Caki2 (cell line): Measurements from ENCODE around the gene WDR53. TPM values are rescaled to one million over a fixed set of nuclear protein-coding genes. Genes with fewer than 3 reads are reported as not detected.
A peak's percentile ranks its signal among the peaks of the same experiment; 100 is the strongest.
"Not testable (repeated sequence)": the region's sequence is repeated elsewhere in the genome, so short reads cannot be mapped to it uniquely, and the experiment has no call there.

Experiments
- DNase-seq: peaks from one replicate; pipeline ENCODE4 v3.0.0-alpha.2; 2015; ENCODE audit warnings: low read depth
- in situ Hi-C: cut with HindIII; loops from 2 replicates; pipeline ENCODE4 v1.10.0; 2016; ENCODE audit warnings: low sequenced_read_pairs, low pct_unique_long_range_greater_than_20kb, mixed read lengths
- total RNA-seq: library from RNA; depleted of rRNA; stranded (reverse); fragments of >200 nt; shearing (Covaris generic); gene quantifications from 2 replicates; pipeline ENCODE4 v1.2.3, GENCODE V29; 2014; ENCODE audit warnings: low replicate concordance; rRNA removed

The WDR53 gene
- 1.3 and 5.8 TPM in 2 replicates for total RNA-seq

- in situ Hi-C loops: no loop called here
- peak; percentile 97 for DNase-seq
These were observed at the start of gene WDR53, which contains the start of gene FBXO45 for GRCh38 chr3:196568246-196569002. Gene WDR53, minus strand, starts transcription at chr3:196568554. Its CDS starts 7,079 bp downstream, at chr3:196561475. Gene FBXO45, plus strand, starts transcription at chr3:196568660. Its CDS starts 325 bp downstream, at chr3:196568985.

- no peak for DNase-seq
- in situ Hi-C loops: no loop called here
These were observed 48.9 kb upstream of the WDR53 start for GRCh38 chr3:196617256-196617655.

DNA sequence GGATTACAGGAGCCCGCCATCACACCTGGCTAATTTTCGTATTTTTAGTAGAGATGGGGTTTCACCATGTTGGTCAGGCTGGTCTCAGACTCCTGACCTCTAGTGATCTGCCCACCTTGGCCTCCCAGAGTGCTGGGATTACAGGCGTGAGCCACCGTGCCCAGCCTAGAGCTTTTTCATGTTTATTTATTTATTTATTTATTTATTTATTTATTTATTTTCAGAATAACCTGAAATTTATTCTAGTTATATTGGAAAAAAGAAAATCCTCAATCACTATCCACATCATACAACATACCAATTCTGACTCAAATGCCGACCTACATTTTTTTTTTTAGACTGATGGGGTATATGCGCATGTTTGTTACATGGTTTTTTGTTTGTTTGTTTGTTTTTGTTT lies 46.9 kb upstream of the WDR53 start:
- in situ Hi-C loops, DNase-seq: not testable (repeated sequence)

DNA sequence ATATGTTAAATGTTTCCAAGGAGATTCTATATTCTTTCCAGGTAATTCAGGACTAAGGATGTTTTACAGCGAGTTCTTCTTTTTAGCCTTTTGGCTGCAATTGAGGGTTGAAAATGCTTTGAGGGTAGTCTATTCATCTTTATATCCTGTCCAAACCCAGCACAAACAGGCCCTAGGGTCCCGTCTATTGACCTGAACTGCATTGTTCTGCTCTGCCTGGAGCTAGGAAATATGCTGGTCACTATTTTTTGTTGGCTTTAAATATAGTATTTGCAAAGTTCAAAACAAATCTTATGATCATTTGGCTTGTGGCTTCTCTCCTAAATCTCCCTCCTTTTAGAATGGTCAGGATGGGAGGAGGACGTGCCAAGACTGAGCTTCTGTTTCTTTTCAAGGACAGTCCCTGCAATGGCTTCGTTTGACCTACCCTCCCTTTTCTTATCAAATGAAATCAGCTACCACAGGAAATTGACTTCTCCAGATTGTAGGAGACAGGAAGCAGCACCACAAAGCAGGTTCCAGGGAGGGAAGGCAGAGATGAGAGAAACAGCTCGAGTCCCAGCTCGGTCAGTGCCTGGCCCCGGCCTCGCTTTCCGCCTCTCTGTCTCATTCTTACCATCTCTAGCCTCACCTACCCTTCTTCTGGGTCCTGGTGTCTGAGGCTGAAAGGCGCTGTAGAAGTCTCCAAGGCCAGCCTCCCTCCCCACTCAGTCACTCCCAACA lies 43.6 kb upstream of the WDR53 start:
- in situ Hi-C loops: no loop called here
- no peak for DNase-seq

DNA sequence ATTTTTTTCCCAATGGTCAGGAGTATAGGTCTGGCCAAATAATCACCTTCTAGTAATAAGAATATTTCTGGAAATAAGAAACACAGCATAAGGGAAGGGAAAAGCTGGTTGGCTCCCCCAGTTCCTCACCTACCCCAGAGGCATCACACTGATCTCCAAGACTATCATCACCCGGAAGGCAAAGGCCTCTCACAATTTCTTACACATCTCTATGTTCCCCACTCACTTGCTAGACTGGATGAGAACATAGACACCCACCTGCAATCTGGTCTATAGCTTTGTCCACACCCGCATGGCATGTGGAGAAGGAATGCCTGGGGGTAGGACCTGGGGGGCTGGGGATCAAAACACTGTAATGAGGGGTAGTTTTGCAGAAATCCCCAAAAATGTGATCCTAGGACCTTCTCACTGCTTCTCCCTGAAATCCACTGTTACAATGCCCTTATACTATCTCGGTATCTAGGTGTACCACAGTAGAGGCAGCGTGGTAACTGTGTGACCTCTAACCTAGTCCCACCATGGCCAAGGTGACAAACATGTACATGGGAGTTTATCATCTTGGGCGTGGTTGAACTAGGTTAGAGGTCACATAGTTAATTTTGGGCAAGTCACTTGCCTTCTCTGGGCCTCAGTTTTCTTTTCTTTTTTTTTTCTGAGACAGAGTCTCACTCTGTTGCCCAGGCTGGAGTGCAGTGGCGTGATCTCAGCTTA lies 41.6 kb upstream of the WDR53 start:
- in situ Hi-C loops: no loop called here

DNA sequence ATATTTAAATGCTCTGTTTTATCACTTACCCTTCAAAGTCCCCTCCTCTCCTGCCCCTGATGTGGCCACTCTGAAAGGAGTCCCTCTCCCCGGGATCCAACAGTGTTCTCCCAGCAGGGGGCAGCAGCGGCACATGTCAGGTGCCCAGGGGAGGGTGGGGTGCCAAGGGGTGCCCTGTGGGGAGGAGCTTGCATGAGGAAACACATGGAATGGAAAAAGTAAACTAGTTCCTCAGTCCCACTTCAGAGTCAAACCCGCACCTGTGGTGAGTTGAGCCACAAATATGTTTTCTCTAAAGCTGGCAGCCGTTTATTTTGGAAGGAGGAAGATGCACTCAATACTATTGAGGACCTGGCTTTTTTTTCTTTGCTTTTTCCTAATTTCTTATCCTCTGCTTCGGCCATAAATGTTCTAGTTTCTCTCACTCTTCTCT lies 41.0 kb upstream of the WDR53 start:
- peak; percentile 73 for DNase-seq
- in situ Hi-C loops: no loop called here

More for the DNA sequence above, 41.6 kb upstream of the WDR53 start:
- no peak for DNase-seq

DNA sequence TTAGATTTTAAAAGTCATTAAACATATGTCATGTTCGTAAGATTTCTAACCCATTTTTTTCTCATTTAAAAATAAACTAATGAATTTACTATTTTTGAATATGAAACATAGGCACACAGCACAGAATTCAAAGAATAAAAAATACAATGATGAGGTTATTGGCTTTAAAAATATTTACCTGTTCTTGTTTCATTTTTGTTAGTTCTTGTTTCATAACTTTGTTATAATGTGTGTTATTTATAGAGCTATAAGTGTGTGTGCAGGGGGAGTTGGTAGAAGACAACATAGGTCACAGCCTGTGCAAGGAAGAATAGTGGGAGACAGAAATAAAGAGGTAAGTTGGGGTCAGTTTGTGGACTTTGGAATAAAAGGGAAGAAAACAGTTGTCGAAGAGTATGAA lies 40.3 kb upstream of the WDR53 start:
- in situ Hi-C loops: no loop called here
- DNase-seq: no peak

DNA sequence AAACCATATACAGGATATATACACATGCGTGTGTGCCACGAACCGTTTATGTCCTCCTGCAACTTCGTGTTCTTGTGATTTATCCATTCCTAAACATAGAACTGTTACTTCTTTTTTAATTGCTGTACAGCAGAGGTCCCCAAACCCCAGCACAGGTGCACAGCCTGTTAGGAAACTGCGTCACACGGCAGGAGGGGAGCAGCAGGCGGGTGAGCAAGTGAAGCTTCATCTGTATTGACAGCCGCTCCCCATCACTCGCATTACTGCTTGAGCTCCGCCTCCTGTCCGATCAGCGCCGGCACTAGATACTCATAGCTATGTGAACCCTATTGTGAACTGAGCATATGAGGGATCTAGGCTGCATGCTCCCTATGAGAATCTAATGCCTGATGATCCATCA lies 36.2 kb upstream of the WDR53 start:
- in situ Hi-C loops: no loop called here
- no peak for DNase-seq

DNA sequence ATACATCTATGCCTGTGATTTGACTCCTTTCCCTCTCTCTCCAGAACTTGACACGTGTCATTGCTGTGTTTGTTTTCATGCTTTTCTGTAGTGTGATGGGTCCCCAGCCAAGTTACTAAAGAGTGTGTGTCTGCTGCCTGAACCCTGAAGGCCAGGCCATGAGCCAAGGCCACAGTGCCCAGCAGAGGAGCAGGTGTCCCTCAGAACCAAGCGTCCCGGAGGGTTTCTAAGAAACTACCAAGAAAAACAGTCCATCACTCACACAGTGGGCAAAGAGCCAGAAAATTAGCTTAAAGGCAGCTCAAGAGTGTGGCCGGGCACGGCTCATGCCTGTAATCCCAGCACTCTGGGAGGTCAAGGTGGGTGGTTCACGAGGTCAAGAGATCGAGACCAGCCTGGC lies 35.3 kb upstream of the WDR53 start:
- in situ Hi-C loops: no loop called here

DNA sequence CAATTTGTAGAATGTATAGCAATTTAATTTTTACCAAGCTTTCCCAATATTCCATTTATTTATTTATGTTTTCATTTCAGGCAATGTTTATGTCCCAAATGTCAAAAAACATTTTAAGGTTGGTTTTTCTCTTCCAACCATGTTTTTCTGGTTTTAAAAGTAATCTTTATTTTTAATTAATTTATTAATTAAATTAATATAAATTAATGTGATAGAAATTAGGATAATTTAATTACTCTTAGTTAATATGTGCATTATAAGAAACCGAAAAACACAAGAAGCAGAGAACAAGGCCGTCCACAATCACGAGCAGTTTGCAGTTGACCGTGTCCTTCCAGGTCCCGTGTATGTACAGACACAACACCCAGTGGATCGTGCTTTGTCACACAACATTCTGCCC lies 34.3 kb upstream of the WDR53 start:
- in situ Hi-C loops: no loop called here
- no peak for DNase-seq

More for the DNA sequence above, 35.3 kb upstream of the WDR53 start:
- no peak for DNase-seq

DNA sequence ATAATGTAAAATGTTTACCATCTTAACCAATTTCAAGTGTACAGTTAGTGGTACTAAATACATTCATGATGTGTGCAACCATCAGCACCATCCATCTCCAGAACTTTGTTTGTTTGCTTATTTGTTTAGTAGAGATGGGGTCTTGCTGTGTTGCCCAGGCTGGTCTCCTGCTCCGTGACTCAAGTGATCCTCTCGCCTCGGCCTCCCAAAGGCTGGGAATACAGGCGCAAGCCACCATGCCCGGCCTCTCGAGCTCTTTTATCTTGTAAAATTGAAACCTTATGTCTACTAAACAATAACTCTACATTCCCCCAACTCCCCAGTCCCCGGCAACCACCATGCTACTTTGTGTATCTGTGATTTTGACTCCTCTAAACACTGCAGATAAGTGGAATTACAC lies 32.0 kb upstream of the WDR53 start:
- in situ Hi-C loops: no loop called here
- no peak for DNase-seq

- DNase-seq: no peak
- in situ Hi-C loops: no loop called here
These were observed 31.4 kb upstream of the WDR53 start for GRCh38 chr3:196599734-196600128.

GRCh38 chr3:196597971-196598733 lies 29.8 kb upstream of the WDR53 start:
- DNase-seq, in situ Hi-C loops: not testable (repeated sequence)

DNA sequence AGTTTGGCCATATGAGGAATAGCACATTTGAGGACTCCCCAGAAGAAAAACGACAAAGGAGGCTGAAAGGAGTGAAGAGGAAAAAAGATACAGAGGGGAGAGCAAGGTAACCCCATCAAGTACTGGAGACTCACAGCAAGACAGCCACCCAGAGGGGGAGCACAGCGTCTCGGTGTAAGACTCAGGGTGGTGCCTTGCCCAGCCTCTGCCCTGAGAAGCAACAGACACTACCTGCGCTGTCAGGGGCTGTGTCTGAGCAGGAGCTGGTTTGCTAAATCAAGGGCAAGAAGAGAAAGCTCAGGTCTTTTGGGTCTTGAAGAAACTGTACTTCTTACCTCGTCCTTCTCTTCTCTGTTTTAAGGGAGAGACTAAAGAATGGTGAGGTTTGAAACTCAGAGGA lies 28.0 kb upstream of the WDR53 start:
- in situ Hi-C loops: no loop called here
- no peak for DNase-seq

DNA sequence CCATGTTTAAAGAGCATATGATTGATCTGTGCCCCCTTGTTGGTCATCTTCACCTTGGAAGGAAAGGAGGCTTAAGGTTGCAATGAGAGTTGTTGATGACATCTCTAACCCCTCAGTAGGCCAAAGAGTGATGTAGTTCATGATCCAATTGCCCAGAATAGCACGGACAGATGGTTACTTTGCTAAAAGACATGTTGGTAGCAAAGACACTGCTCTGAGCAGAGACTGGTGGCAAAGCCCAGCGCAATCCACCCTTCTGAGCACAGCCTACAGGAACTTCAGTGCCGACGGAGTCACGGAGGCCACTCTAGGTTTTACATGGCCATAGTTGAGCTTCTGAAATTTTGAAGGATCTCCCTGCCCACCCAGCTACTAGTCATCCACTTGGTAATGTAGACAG lies 21.9 kb upstream of the WDR53 start:
- in situ Hi-C loops: no loop called here
- no peak for DNase-seq

DNA sequence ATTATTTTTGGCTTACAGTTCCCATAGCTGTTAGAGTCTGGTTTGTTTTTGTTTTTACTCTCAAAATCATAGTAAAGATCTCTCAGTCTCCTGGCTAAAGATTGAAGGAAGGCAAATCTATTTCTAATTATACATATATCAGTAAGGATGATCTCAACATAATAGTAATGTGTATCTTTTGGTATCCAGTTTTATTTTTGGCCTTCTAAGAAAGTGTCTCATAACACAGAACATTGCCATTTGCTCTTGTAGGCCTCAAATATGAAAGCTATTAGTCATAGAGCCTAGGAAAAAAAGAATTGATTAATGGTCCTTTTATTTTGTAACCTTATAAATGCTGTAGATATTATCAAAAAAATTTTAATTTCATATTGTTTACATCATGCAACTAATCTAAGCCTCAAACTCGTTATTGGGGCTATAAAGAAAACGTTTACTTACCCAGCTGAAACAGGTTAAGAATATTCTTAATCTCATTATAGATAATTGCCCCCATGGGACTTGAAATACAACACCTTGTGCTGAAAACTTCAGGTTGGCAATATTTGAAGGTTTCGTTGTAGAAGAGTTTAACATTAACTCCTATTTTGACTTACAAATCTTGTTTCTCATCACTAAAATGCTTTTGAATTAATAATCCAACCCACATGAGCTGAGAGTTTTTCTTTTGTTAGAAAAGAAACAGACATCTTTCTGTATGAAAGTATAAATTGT lies 16.8 kb upstream of the WDR53 start:
- in situ Hi-C loops: no loop called here
- no peak for DNase-seq

GRCh38 chr3:196572389-196572788 lies 4.0 kb upstream of the WDR53 start:
- in situ Hi-C loops: no loop called here

DNA sequence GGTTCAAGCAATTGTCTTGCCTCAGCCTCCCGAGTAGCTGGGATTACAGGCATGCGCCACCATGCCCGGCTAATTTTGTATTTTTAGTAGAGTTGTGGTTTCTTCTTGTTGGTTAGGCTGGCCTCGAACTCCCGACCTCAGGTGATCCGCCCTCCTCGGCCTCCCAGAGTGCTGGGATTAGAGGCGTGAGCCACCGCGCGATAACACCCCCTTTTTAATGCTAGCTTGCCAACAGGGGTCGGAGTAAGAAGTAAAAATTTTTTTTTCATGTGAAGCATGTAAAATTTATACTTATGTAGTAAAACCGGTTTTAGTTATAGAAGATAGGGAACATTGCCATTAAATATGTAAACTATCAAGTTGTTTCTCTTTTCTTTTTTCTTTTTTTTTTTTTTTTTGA lies 2.0 kb upstream of the WDR53 start:
- DNase-seq, in situ Hi-C loops: not testable (repeated sequence)

More at GRCh38 chr3:196572389-196572788, 4.0 kb upstream of the WDR53 start:
- DNase-seq: no peak
